Activated CD4-positive, alpha-beta T cell treated with anti-CD3 and anti-CD28 coated beads, Interleukin-2, amount 50 U/mL, for 24 hours (primary cell): ENCODE measurements around the gene TMEM203.

Experiments
- DNase-seq, 2 donors: peaks; one replicate each; pipeline ENCODE4 v3.0.0-alpha.2; 2020; ENCODE audit warnings: low read depth in 1 of 2, low spot score in 1 of 2

TMEM203 gene

GRCh38 chr9:137198051-137198901 is 7.2 kb downstream of the TMEM203 start:
- DNase-seq = no peak

- no peak for DNase-seq
Observed at GRCh38 chr9:137195525-137196220, 9.8 kb downstream of the TMEM203 start.

- DNase-seq = no peak
Observed at GRCh38 chr9:137194909-137195308, 10.5 kb downstream of the TMEM203 start.

GRCh38 chr9:137194388-137194787 is 11.1 kb downstream of the TMEM203 start:
- no peak for DNase-seq

- DNase-seq = no peak
Observed at GRCh38 chr9:137193771-137194170, 11.7 kb downstream of the TMEM203 start.

- no peak for DNase-seq
Observed at GRCh38 chr9:137192859-137193258, 12.6 kb downstream of the TMEM203 start.

GRCh38 chr9:137192448-137192780 is 13.0 kb downstream of the TMEM203 start:
- no peak for DNase-seq

GRCh38 chr9:137191691-137192447 is 13.6 kb downstream of the TMEM203 start:
- DNase-seq = no peak

- no peak for DNase-seq
Observed at GRCh38 chr9:137191245-137191644, 14.2 kb downstream of the TMEM203 start.

- no peak for DNase-seq
Observed at GRCh38 chr9:137190315-137190856, 15.1 kb downstream of the TMEM203 start.

- no peak for DNase-seq
Observed at GRCh38 chr9:137189297-137190295, 15.9 kb downstream of the TMEM203 start.

GRCh38 chr9:137188490-137189296 is 16.8 kb downstream of the TMEM203 start, which contains the start of the genes ANAPC2 and SSNA1:
ANAPC2 (minus strand) TSS chr9:137188560; CDS start chr9:137188532, 28 bp downstream.
SSNA1 (plus strand) TSS chr9:137188676; CDS start chr9:137188727, 51 bp downstream.
- DNase-seq = peak; percentile 87 to 91

GRCh38 chr9:137188086-137188489 is 17.4 kb downstream of the TMEM203 start:
- DNase-seq = no peak

- no peak for DNase-seq
Observed at GRCh38 chr9:137187386-137187785, 18.1 kb downstream of the TMEM203 start.

GRCh38 chr9:137186385-137186784 is 19.1 kb downstream of the TMEM203 start:
- no peak for DNase-seq

GRCh38 chr9:137185921-137186320 is 19.5 kb downstream of the TMEM203 start:
- no peak for DNase-seq

- DNase-seq = no peak
Observed at GRCh38 chr9:137184881-137185660, 20.4 kb downstream of the TMEM203 start.

- no peak for DNase-seq
Observed at GRCh38 chr9:137183980-137184595, 21.4 kb downstream of the TMEM203 start.
